HCT116 (cell line): ENCODE measurements around the gene UVSSA. TPM values are rescaled to one million over a fixed set of nuclear protein-coding genes. Genes with fewer than 3 reads are reported as not detected.

Experiments
- ATAC-seq: fragments of 200-7000 bp; cut with Tn5 transposase; 2 replicates; pipeline ENCODE4 v1.9.1; 2020; ENCODE audit warnings: mild to moderate bottlenecking, moderate library complexity
- BruUV-seq: library from RNA; stranded (reverse); fragments of 400-500 nt; replicated peaks from 2 replicates; lab custom pipeline; 2021; lab: Mats Ljungman, UMichigan
- CTCF ChIA-PET: fragments of 300-600 bp; sonication (Branson Sonifier 250); formaldehyde crosslinking; loops from one replicate; lab custom pipeline; 2021; ENCODE audit warnings: antibody characterized with exemption; lab: Charles Lee
- POLR2A ChIA-PET: fragments of 300-600, 350-600 bp; sonication (Branson Sonifier 250); formaldehyde crosslinking; loops from one replicate; lab custom pipeline; 2021; ENCODE audit warnings: antibody characterized with exemption; lab: Charles Lee
- RAD21 ChIA-PET, 2 experiments: fragments of 300-600 bp; sonication (Branson Sonifier 250); formaldehyde crosslinking; loops; one replicate each; lab custom pipeline; 2023; ENCODE audit warnings: low total read pairs in 2 of 2; ENCODE audit not compliant: uncharacterized antibody in 2 of 2, unreplicated experiment in 2 of 2, low non-redundant PET in 1 of 2; lab: Charles Lee
- DNase-seq: peaks from one replicate; pipeline ENCODE4 v3.0.0-alpha.2; 2010; ENCODE audit warnings: low read depth, low spot score
- H2AFZ ChIP-seq: fragments of 200-600 bp; shearing (Covaris generic), sonication (generic); 2 replicates; pipeline ENCODE4 v1.6.1; 2017; ENCODE audit warnings: low read depth, mixed run types, mixed read lengths, antibody characterized with exemption, low read length; ENCODE audit not compliant: poor library complexity, severe bottlenecking
- H3K27ac ChIP-seq: 2 replicates; pipeline ENCODE4 v1.5.1; 2012; ENCODE audit warnings: low read depth, low read length
- H3K27me3 ChIP-seq: fragments of 200-600 bp; sonication (generic); 2 replicates; pipeline ENCODE4 v1.6.1; 2016; ENCODE audit warnings: mixed run types, low read length, mixed read lengths; ENCODE audit not compliant: insufficient read depth
- H3K36me3 ChIP-seq, 2 experiments: fragments of 200-500 bp in 1 of 2; fragments of 200-600 bp in 1 of 2; sonication (Bioruptor generic) in 1 of 2; sonication (generic) in 1 of 2; 2 replicates each; pipeline versions ENCODE4 v1.5.1 to v1.6.1; 2014 to 2016; ENCODE audit warnings: low read length in 2 of 2, inconsistent platforms in 1 of 2, mixed read lengths in 1 of 2, mixed run types in 1 of 2; ENCODE audit not compliant: insufficient read depth in 2 of 2, control insufficient read depth in 1 of 2
- H3K4me1 ChIP-seq, 2 experiments: fragments of 200-600 bp in 1 of 2; sonication (generic) in 1 of 2; 2 replicates each; pipeline versions ENCODE4 v1.5.1 to v1.6.1; 2012 to 2017; ENCODE audit warnings: low read length in 2 of 2, inconsistent platforms in 1 of 2, mild to moderate bottlenecking in 1 of 2, mixed read lengths in 1 of 2, mixed run types in 1 of 2, moderate library complexity in 1 of 2; ENCODE audit not compliant: insufficient read depth in 2 of 2, control insufficient read depth in 1 of 2
- H3K4me2 ChIP-seq: fragments of 200-600 bp; sonication (generic); 2 replicates; pipeline ENCODE4 v1.6.1; 2017; ENCODE audit warnings: mixed run types, low read length, mixed read lengths
- H3K4me3 ChIP-seq, 2 experiments: fragments of 200-600 bp in 1 of 2; sonication (generic) in 1 of 2; replicated peaks in 1 of 2; 2 replicates each; pipeline ENCODE4 v1.5.1; 2011 to 2016; ENCODE audit warnings: low read length in 2 of 2, control low read depth in 1 of 2, low read depth in 1 of 2, mild to moderate bottlenecking in 1 of 2, mixed read lengths in 1 of 2, mixed run types in 1 of 2
- H3K79me2 ChIP-seq: fragments of 200-600 bp; sonication (generic); 2 replicates; pipeline ENCODE4 v1.6.1; 2017; ENCODE audit warnings: mild to moderate bottlenecking, mixed run types, low read length, moderate library complexity, mixed read lengths; ENCODE audit not compliant: insufficient read depth
- H3K9ac ChIP-seq: fragments of 200-600 bp; sonication (generic); 2 replicates; pipeline ENCODE4 v1.6.1; 2016; ENCODE audit warnings: low read length, mixed read lengths
- H3K9me2 ChIP-seq: fragments of 200-600 bp; sonication (generic), shearing (Covaris generic); 2 replicates; pipeline ENCODE4 v1.6.1; 2017; ENCODE audit warnings: mixed run types, mild to moderate bottlenecking, moderate library complexity; ENCODE audit not compliant: insufficient read depth
- H3K9me3 ChIP-seq, 2 experiments: fragments of 200-500 bp in 1 of 2; fragments of 200-600 bp in 1 of 2; sonication (Bioruptor generic) in 1 of 2; sonication (generic) in 1 of 2; 2 replicates each; pipeline ENCODE4 v1.6.1; 2014 to 2017; ENCODE audit warnings: low read length in 2 of 2, mixed read lengths in 2 of 2, inconsistent platforms in 1 of 2, low read depth in 1 of 2, mild to moderate bottlenecking in 1 of 2, mixed run types in 1 of 2, moderate library complexity in 1 of 2; ENCODE audit not compliant: control insufficient read depth in 1 of 2, insufficient read depth in 1 of 2
- H4K20me1 ChIP-seq: fragments of 200-600 bp; sonication (generic), shearing (Covaris generic); 2 replicates; pipeline ENCODE4 v1.6.1; 2017; ENCODE audit warnings: mixed run types, mild to moderate bottlenecking, moderate library complexity; ENCODE audit not compliant: insufficient read depth
- ATF3 ChIP-seq: IDR thresholded peaks from 2 replicates; pipeline ENCODE4 v1.6.1; 2012
- CBX3 ChIP-seq: IDR thresholded peaks from 2 replicates; pipeline ENCODE4 v1.6.1; 2012; ENCODE audit warnings: low read depth
- CTCF ChIP-seq, 3 experiments: fragments of 200-600 bp in 1 of 3; sonication (generic) in 1 of 3; IDR thresholded peaks in 2 of 3; conservative IDR thresholded peaks in 1 of 3; 2 replicates each; pipeline ENCODE4 v1.5.1; 2012 to 2017; ENCODE audit warnings: low read depth in 2 of 3, low read length in 2 of 3, antibody characterized with exemption in 1 of 3, borderline replicate concordance in 1 of 3, control low read depth in 1 of 3, mild to moderate bottlenecking in 1 of 3, mixed read lengths in 1 of 3, mixed run types in 1 of 3, moderate library complexity in 1 of 3; ENCODE audit not compliant: insufficient read depth in 1 of 3
- ELF1 ChIP-seq: IDR thresholded peaks from 2 replicates; pipeline ENCODE4 v1.6.1; 2012; ENCODE audit warnings: low read depth, borderline replicate concordance
- EZH2 ChIP-seq: fragments of 200-600 bp; sonication (generic); IDR thresholded peaks from 2 replicates; pipeline ENCODE4 v1.6.1; 2017; ENCODE audit warnings: antibody characterized with exemption, mixed run types
- FOSL1 ChIP-seq: IDR thresholded peaks from 2 replicates; pipeline ENCODE4 v1.6.1; 2012; ENCODE audit warnings: low read depth
- JUND ChIP-seq: IDR thresholded peaks from 2 replicates; pipeline ENCODE4 v1.6.1; 2012
- RAD21 ChIP-seq: IDR thresholded peaks from 2 replicates; pipeline ENCODE4 v1.6.1; 2012; ENCODE audit warnings: low read depth, mild to moderate bottlenecking
- SIN3A ChIP-seq: IDR thresholded peaks from 2 replicates; pipeline ENCODE4 v1.6.1; 2012; ENCODE audit warnings: low read depth
- SP1 ChIP-seq: IDR thresholded peaks from 2 replicates; pipeline ENCODE4 v1.6.1; 2012; ENCODE audit warnings: low read depth
- SRF ChIP-seq: IDR thresholded peaks from 2 replicates; pipeline ENCODE4 v1.6.1; 2012; ENCODE audit warnings: low read depth
- YY1 ChIP-seq: IDR thresholded peaks from 2 replicates; pipeline ENCODE4 v1.6.1; 2011; ENCODE audit warnings: low read length, low read depth, moderate library complexity, mild to moderate bottlenecking; ENCODE audit not compliant: insufficient replicate concordance; ENCODE audit errors: extremely low read depth
- ZBTB33 ChIP-seq: IDR thresholded peaks from 2 replicates; pipeline ENCODE4 v1.6.1; 2011; ENCODE audit warnings: mild to moderate bottlenecking, low read length, moderate library complexity; ENCODE audit not compliant: insufficient replicate concordance; ENCODE audit errors: extremely low read depth
- intact Hi-C: fragments of 100-400 bp; cut with micrococcal nuclease; formaldehyde crosslinking; loops from 2 replicates; pipeline ENCODE4 v1.10.0; 2022
- total RNA-seq: library from RNA; stranded (reverse); gene quantifications from one replicate; pipeline ENCODE4 v1.2.1, GENCODE V29; 2021; ENCODE audit not compliant: unreplicated experiment

The UVSSA gene
- total RNA-seq, 1 experiment from 2014 or later, result 30.5 TPM

- no peak overlapping the region for H3K4me3 ChIP-seq
- no peaks in the 10 kb centered on the region; a peak in 1 of 4 replicates for H3K9me3 ChIP-seq
- intact Hi-C loops, result no loop called here
- ATAC-seq, result no peak
- POLR2A ChIA-PET, result no interaction called here
- H4K20me1 ChIP-seq, result no peaks in the 10 kb centered on the region
- H3K79me2 ChIP-seq, result no peaks in the 10 kb centered on the region
- TF ChIP-seq SRF, result no peak
- no peak for TF ChIP-seq EZH2
- no peak for TF ChIP-seq SP1
- TF ChIP-seq JUND, result no peak
- TF ChIP-seq RAD21, result no peak
- no peak for TF ChIP-seq ATF3
- no peak for TF ChIP-seq YY1
- no peak for TF ChIP-seq SIN3A
- no peak for TF ChIP-seq CTCF (IDR thresholded peaks at IDR 0.05 in 2 of 3, conservative IDR thresholded peaks at IDR 0.05 in 1 of 3; ENCODE audit: borderline replicate concordance in 1 of 3, insufficient read depth in 1 of 3, low read depth in 2 of 3, low read length in 2 of 3)
- TF ChIP-seq CBX3, result no peak
- no peak for TF ChIP-seq ELF1
- TF ChIP-seq FOSL1, result no peak
- no peak for TF ChIP-seq ZBTB33
- H3K9me2 ChIP-seq, result no peaks in the 10 kb centered on the region
- H3K27me3 ChIP-seq, result no peaks in the 10 kb centered on the region
- H3K4me2 ChIP-seq, result no peak overlapping the region
- no peak overlapping the region for H3K27ac ChIP-seq
- no peaks in the 10 kb centered on the region for H3K36me3 ChIP-seq
- BruUV-seq, result no TSS peak
- no peak overlapping the region for H2AFZ ChIP-seq
- CTCF ChIA-PET, result no interaction called here
- H3K9ac ChIP-seq, result no peak overlapping the region
- RAD21 ChIA-PET, result no interaction called here
- DNase-seq, result no peak
- H3K4me1 ChIP-seq, result no peaks in the 10 kb centered on the region
Measured at GRCh38 chr4:1409079-1409478, 62.1 kb downstream of the UVSSA start.
